ENCODE results near the gene MYLK.

The MYLK gene

GRCh38 chr3:123571264-123571972 lies 312.7 kb downstream of the MYLK start:
- DNase-seq (ENCODE audit: low read depth in 1 of 2, low spot score in 1 of 2), result no peak

GRCh38 chr3:123568875-123569274 lies 315.3 kb downstream of the MYLK start:
- in situ Hi-C loops (cut with HindIII; ENCODE audit: low pct_unique_long_range_greater_than_20kb, low sequenced_read_pairs), result no loop called here
- no peak for TF ChIP-seq JUND (IDR thresholded peaks at IDR 0.05; ENCODE audit: low read depth)
- no peak for DNase-seq (ENCODE audit: low read depth in 1 of 2, low spot score in 1 of 2)

More at GRCh38 chr3:123571264-123571972, 312.7 kb downstream of the MYLK start:
- in situ Hi-C loops (cut with HindIII; ENCODE audit: low pct_unique_long_range_greater_than_20kb, low sequenced_read_pairs), result no loop called here
- no peak for TF ChIP-seq JUND (IDR thresholded peaks at IDR 0.05; ENCODE audit: low read depth)

DNA sequence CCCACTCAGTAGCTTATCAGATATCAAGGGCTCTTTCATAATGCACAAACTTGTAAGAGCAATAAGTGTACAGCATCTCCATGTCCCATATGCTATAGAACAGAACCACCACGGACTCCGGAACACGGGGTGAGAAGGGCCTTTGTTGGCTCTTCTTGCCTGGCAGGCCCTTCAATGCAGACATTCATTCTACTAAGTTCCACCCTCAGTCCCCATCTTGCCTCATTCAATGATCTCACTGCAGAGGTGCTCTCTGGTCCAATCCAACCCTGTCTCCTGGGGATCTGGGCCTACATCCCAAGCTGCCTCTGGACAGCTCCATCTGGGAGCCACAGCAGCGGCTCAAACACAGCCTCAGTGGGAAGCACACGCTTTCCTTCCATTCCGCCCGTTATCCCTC lies 316.1 kb downstream of the MYLK start:
- no peak for DNase-seq (ENCODE audit: low read depth in 1 of 2, low spot score in 1 of 2)
- in situ Hi-C loops (cut with HindIII; ENCODE audit: low pct_unique_long_range_greater_than_20kb, low sequenced_read_pairs), result no loop called here
- no peak for TF ChIP-seq JUND (IDR thresholded peaks at IDR 0.05; ENCODE audit: low read depth)

DNA sequence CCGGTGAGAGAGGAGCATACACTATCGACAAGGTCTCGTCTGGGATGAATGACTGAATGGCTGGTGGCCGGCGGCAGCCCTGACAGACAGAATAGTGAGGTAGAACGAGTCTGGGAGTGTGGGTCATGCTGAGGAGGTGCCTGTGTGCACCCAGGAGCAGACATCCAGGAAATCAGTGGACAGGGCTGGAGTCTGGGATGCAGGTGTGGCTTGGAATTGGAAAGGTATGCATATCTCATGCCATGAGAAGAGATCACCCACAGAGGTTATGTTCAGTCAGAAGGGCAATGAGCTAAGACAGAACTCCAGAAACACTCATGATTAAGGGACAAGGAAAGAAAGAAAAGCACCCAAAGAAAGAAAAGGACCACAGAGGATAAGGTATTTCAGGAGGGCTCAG lies 320.1 kb downstream of the MYLK start:
- TF ChIP-seq JUND (IDR thresholded peaks at IDR 0.05; ENCODE audit: low read depth), result no peak
- no peak for DNase-seq (ENCODE audit: low read depth in 1 of 2, low spot score in 1 of 2)
- in situ Hi-C loops (cut with HindIII; ENCODE audit: low pct_unique_long_range_greater_than_20kb, low sequenced_read_pairs), result no loop called here

GRCh38 chr3:123562547-123562946 lies 321.6 kb downstream of the MYLK start:
- in situ Hi-C loops (cut with HindIII; ENCODE audit: low pct_unique_long_range_greater_than_20kb, low sequenced_read_pairs), result no loop called here
- DNase-seq (ENCODE audit: low read depth in 1 of 2, low spot score in 1 of 2), result no peak
- no peak for TF ChIP-seq JUND (IDR thresholded peaks at IDR 0.05; ENCODE audit: low read depth)

GRCh38 chr3:123561188-123561587 lies 322.9 kb downstream of the MYLK start:
- no peak for TF ChIP-seq JUND (IDR thresholded peaks at IDR 0.05; ENCODE audit: low read depth)
- in situ Hi-C loops (cut with HindIII; ENCODE audit: low pct_unique_long_range_greater_than_20kb, low sequenced_read_pairs), result no loop called here
- DNase-seq (ENCODE audit: low read depth in 1 of 2, low spot score in 1 of 2), result no peak

Measured in T47D (cell line).